Measurements from ENCODE around the gene RASGRP1.

The RASGRP1 gene

GRCh38 chr15:38564557-38565286 is at the start of gene RASGRP1:
RASGRP1 (minus strand) TSS chr15:38564814; CDS start chr15:38564628, 186 bp downstream.
- TF ChIP-seq CTCF (IDR thresholded peaks at IDR 0.05) (peak; percentile 12; the same call in 1 of the 2 replicates), ZFX (IDR thresholded peaks at IDR 0.05; ENCODE audit: borderline replicate concordance) (no peak)
- H3K27ac ChIP-seq: no peak within 1 kb of the TSS

DNA sequence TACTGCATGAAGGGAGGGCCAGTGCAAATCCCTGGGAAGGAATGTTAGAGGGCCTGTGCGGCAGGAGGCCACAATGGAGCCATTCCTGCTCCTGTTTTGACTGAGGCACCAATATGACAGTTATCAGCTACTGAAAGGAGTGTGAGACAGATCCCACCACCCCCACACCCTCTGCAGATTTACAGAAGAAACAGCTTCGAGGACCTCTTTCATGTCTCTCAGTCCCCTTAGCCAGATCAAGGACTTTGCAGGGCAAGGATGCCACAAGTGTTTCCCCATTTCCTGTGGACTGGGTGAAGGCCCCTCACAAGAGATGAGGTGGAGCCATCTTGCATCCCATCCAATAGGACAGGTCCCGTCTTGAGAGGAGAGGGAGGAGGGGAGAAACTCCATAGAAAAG is 48.5 kb upstream of the RASGRP1 start:
- H3K27ac ChIP-seq: no peak overlapping the region
- TF ChIP-seq CTCF (IDR thresholded peaks at IDR 0.05) (no peak), ZFX (IDR thresholded peaks at IDR 0.05; ENCODE audit: borderline replicate concordance) (no peak)

DNA sequence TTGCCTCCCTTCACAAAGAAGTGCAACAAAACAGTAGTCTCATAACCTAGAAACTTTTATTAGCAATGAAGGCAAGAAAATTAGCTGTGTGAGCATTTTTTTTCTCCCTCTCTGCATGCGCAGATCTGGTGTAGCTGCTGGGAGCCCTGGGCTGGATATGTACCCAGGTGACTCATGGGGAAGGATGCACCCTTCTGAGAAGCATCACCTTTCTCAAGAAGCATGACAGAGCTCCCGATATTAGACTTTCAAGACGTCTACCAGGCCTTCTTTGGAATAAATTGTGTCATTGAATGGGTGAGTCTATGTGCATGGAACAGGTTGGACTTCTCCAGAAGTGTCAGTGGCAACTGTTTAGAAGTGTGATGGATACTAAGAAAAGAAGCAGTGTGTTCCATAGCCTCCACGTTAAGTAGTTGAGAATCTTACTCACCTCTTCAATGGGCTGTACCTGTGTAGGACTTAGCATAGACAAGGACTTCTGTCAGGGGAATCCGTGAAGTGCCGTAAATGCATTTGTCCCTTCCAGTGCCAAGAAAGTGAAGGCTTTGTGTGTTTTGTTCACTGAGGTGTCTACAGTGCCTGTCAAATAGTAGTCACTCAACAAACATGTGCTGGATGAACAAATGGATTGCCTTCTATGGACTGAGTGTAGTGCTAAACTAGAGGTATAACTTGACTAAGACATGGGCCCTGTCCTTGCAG is 47.7 kb upstream of the RASGRP1 start:
- no peak overlapping the region for H3K27ac ChIP-seq
- TF ChIP-seq CTCF (IDR thresholded peaks at IDR 0.05) (no peak), ZFX (IDR thresholded peaks at IDR 0.05; ENCODE audit: borderline replicate concordance) (no peak)

DNA sequence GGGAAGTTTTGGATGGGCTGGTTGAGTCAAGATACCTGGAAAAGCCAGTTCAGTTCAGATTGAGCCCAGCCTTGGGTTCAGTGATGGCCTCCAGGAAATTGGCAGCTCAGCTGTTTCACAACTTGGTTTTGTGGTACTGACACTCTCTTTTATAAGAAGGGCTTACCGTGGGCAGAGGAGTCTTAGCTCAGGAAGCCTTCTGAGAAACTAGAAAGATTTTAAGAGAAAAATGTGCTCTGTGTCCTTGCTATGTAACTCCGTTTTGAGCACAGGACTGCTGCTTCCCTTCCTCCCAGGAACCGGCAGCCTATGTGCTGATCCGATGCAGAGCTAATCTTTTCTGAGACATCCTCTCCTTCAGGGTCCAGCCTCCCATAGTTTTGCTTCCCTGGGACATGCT is 46.6 kb upstream of the RASGRP1 start:
- no peak for TF ChIP-seq CTCF (IDR thresholded peaks at IDR 0.05)
- no peak for TF ChIP-seq ZFX (IDR thresholded peaks at IDR 0.05; ENCODE audit: borderline replicate concordance)
- no peak overlapping the region for H3K27ac ChIP-seq

GRCh38 chr15:38610748-38611147 is 46.1 kb upstream of the RASGRP1 start:
- no peak for TF ChIP-seq ZFX (IDR thresholded peaks at IDR 0.05; ENCODE audit: borderline replicate concordance)
- TF ChIP-seq CTCF (IDR thresholded peaks at IDR 0.05): no peak

DNA sequence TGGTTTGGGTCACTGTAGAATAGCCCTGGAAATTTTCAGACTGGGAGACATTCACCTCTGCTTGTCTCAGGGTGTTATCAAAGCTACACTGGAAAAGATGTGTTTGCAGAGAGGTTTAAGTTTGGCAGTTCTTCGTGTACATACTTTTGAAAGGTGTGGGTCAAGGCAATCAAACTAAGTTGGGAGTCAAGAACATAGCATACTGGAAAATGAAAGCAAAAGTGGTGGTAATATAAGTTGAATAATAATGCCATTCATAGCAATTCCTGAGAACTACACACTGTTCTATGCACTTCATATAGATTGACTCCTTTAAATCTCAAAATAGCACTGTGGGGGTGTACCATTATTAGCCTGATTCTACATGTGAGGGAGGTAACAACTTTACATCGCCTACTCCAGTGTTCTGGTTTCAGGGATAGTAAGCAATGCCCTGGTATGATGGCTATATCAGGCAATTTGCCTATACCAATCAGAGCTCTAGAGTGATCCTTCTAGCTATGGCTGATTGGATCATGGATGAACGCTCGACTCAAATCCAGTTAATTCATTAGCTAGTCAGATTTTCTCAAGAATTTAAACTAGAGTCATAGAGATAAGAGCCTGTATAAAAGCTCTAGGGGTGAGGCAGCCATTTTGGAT is 44.6 kb upstream of the RASGRP1 start:
- TF ChIP-seq ZFX (IDR thresholded peaks at IDR 0.05; ENCODE audit: borderline replicate concordance): no peak
- TF ChIP-seq CTCF (IDR thresholded peaks at IDR 0.05): no peak

More at GRCh38 chr15:38610748-38611147, 46.1 kb upstream of the RASGRP1 start:
- no peak overlapping the region for H3K27ac ChIP-seq

More for the DNA sequence above, 44.6 kb upstream of the RASGRP1 start:
- no peak overlapping the region for H3K27ac ChIP-seq

All from 22Rv1 (cell line).